Prostate gland (tissue), 2 donors: Measurements from ENCODE around the gene SGK1. TPM values are rescaled to one million over a fixed set of nuclear protein-coding genes. Genes with fewer than 3 reads are reported as not detected.
"Not testable (repeated sequence)": the region's sequence is repeated elsewhere in the genome, so short reads cannot be mapped to it uniquely, and the experiment has no call there.

Experiments used
- DNase-seq: peaks from one replicate; pipeline ENCODE4 v3.0.0-alpha.2; 2019; ENCODE audit warnings: low spot score
- H3K27ac ChIP-seq, 2 donors: fragments of 200-600 bp; sonication (generic); 2 replicates each; pipeline ENCODE4 v1.5.1; 2017 to 2019
- H3K27me3 ChIP-seq: fragments of 200-600 bp; sonication (generic); replicated peaks from 2 replicates; pipeline ENCODE4 v1.5.1; 2019; ENCODE audit not compliant: insufficient read depth
- H3K36me3 ChIP-seq, 2 donors: fragments of 200-600 bp; sonication (generic); 1 replicate in 1 of 2; 2 replicates in 1 of 2; pipeline versions ENCODE4 v1.5.1 to v1.8.1; 2017 to 2019
- H3K4me1 ChIP-seq: fragments of 200-600 bp; sonication (generic); replicated peaks from 2 replicates; pipeline ENCODE4 v1.5.1; 2019
- H3K4me3 ChIP-seq, 2 donors: fragments of 200-600 bp; sonication (generic); 2 replicates each; pipeline ENCODE4 v1.5.1; 2017 to 2019
- H3K9me3 ChIP-seq: fragments of 200-600 bp; sonication (generic); 2 replicates; pipeline ENCODE4 v1.5.1; 2017
- CTCF ChIP-seq, 4 experiments: fragments of 200-600 bp in 2 of 4; fragments of 450-650 bp in 2 of 4; sonication (generic) in 2 of 4; IDR thresholded peaks; 1 replicate in 3 of 4; 2 replicates in 1 of 4; pipeline ENCODE4 v1.5.1; 2016 to 2019; ENCODE audit warnings: antibody characterized with exemption in 4 of 4, mild to moderate bottlenecking in 2 of 4, moderate library complexity in 2 of 4
- POLR2A ChIP-seq: fragments of 450-650 bp; IDR thresholded peaks from one replicate; pipeline ENCODE4 v1.6.1; 2016; ENCODE audit warnings: antibody characterized with exemption, mild to moderate bottlenecking
- POLR2AphosphoS5 ChIP-seq: sonication (generic); formaldehyde crosslinking; IDR thresholded peaks from one replicate; pipeline ENCODE4 v1.6.1; 2017; ENCODE audit warnings: antibody characterized with exemption
- WGBS: methylation state at CpG from one replicate; pipeline ENCODE4 v1.1.5; 2018; 5-methylcytosine and 5-hydroxymethylcytosine counted together
- intact Hi-C: fragments of 100-400 bp; cut with DNase I; formaldehyde crosslinking; loops from one replicate; pipeline ENCODE4 v1.14.2; 2022
- total RNA-seq, 2 donors: library from RNA; depleted of rRNA; stranded (reverse); fragments of >200 nt; gene quantifications; one replicate each; pipeline ENCODE4 v1.1.0, GENCODE V29; 2016

SGK1 gene
- total RNA-seq, 2 donors from 2014 or later = 243 to 260 TPM

GRCh38 chr6:134207421-134207820, 110.5 kb downstream of the SGK1 start:
- Histone ChIP-seq H3K36me3 (no peaks in the 10 kb centered on the region), H3K9me3 (no peaks in the 10 kb centered on the region), H3K27ac (no peak overlapping the region), H3K4me3 (no peak overlapping the region), H3K4me1 (no peaks in the 10 kb centered on the region), H3K27me3 (no peaks in the 10 kb centered on the region)
- DNase-seq = no peak
- intact Hi-C loops = no loop called here
- TF ChIP-seq CTCF (IDR thresholded peaks at IDR 0.05) (no peak), POLR2A (no peak), POLR2AphosphoS5 (no peak)
- WGBS = 89% methylated on average over 4 of the region's 4 CpGs

DNA sequence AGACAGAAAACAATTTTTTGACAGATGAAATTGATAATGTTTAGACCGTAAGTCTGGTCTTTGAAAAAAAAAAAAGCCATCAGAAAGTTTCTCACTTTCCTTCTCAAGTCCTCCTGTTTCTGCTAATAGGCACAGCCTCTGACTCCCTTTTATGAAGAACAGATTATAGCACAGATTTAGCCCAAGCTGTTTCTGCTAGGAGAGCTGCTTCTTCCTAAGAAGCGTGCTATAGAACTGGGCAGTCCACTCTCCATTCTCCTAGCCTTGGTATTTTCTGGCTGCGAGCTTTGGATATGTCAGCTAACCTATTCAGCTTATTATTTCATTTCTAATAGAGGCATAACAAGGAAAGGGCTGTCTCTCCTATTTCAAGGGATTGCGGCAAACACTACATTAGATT, 112.5 kb downstream of the SGK1 start:
- Histone ChIP-seq H3K27ac (no peak overlapping the region), H3K27me3 (no peaks in the 10 kb centered on the region), H3K9me3 (no peaks in the 10 kb centered on the region), H3K4me1 (no peaks in the 10 kb centered on the region), H3K36me3 (no peaks in the 10 kb centered on the region), H3K4me3 (no peak overlapping the region)
- TF ChIP-seq POLR2A = no peak
- TF ChIP-seq POLR2AphosphoS5 = no peak
- TF ChIP-seq CTCF (IDR thresholded peaks at IDR 0.05) = no peak
- no peak for DNase-seq
- intact Hi-C loops = no loop called here
- 91% methylated on average over 4 of the region's 4 CpGs for WGBS

- WGBS = 100% methylated on average over 1 of the region's 1 CpG
- DNase-seq, intact Hi-C loops, H3K27me3 ChIP-seq, H3K4me3 ChIP-seq, H3K9me3 ChIP-seq, H3K27ac ChIP-seq, H3K4me1 ChIP-seq, H3K36me3 ChIP-seq: not testable (repeated sequence)
Observed at GRCh38 chr6:134204759-134205158, 113.2 kb downstream of the SGK1 start.

DNA sequence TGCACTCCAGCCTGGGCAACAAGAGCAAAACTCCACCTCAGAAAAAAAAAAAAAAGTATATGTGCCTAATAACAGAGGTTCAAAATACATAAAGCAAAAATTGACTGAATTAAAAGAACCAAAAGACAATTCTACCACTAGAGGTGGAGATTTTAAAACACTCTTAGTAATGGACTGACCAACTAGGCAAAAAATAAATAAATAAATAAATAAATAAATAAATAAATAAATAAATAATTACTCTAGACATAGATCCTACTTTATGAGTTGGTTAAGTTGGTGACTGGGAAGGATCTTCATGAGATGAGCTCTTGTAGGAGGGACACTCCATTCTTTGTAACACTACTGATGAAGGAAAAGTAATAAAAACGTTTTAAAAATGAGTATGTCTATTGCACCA, 113.9 kb downstream of the SGK1 start:
- DNase-seq = no peak
- no peak for TF ChIP-seq POLR2A
- TF ChIP-seq POLR2AphosphoS5 = no peak
- TF ChIP-seq CTCF (IDR thresholded peaks at IDR 0.05) = no peak
- Histone ChIP-seq H3K27ac (no peak overlapping the region), H3K9me3 (no peaks in the 10 kb centered on the region), H3K27me3 (no peaks in the 10 kb centered on the region), H3K4me3 (no peak overlapping the region), H3K4me1 (no peaks in the 10 kb centered on the region), H3K36me3 (no peaks in the 10 kb centered on the region)
- intact Hi-C loops = no loop called here
- WGBS = 89% methylated on average over 1 of the region's 1 CpG

- Histone ChIP-seq H3K36me3 (no peaks in the 10 kb centered on the region), H3K27ac (no peak overlapping the region), H3K27me3 (no peaks in the 10 kb centered on the region), H3K4me3 (no peak overlapping the region), H3K4me1 (no peaks in the 10 kb centered on the region), H3K9me3 (no peaks in the 10 kb centered on the region)
- no peak for DNase-seq
- WGBS = 86% methylated on average over 5 of the region's 5 CpGs
- intact Hi-C loops = no loop called here
- TF ChIP-seq POLR2A = no peak
- TF ChIP-seq CTCF (IDR thresholded peaks at IDR 0.05) = no peak
- TF ChIP-seq POLR2AphosphoS5 = no peak
Observed at GRCh38 chr6:134201716-134202115, 116.2 kb downstream of the SGK1 start.
